HG02938 (cell line): Measurements from ENCODE around the gene MARK1.

Experiments used
- ATAC-seq: cut with Tn5 transposase; IDR thresholded peaks from one replicate; pipeline ENCODE4 v1.9.1; 2021; ENCODE audit warnings: mild to moderate bottlenecking, moderate library complexity; ENCODE audit not compliant: unreplicated experiment

The MARK1 gene

DNA sequence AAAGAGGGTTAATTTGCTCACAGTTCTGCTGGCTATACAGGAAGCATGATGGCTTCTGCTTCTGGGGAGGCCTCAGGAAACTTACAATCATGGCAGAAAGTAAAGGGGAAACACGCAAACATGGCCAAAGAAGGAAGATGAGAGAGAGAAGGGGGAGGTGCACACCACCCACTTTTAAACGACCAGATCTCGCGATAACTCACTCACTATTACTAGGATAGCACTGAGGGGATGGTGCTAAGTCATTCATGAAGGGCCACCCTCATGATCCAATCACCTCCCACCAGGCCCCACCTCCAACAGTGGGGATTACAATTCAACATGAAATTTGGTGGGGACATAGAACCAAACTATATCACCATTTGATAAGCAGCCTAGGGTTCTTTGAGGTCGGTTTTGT is 159.9 kb downstream of the MARK1 start:
- no peak for ATAC-seq

DNA sequence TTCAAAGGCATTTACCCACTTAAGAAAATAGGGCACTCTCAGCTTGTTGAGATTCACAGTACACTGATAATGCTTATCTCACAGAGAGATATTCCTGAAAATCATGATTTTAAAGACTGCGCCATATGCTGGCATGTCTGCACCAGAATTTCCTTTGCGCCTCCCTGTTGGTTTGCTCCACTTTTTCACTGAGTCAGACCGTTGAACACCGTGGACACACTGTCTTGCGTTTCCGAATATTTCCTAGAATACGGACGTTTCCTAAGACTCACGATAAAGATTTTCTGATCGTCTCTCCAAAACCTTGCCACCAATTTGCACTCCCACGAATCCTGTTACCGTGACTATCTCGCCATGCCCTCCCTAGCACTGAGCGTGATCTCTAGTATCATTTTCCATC is 161.7 kb downstream of the MARK1 start:
- no peak for ATAC-seq

DNA sequence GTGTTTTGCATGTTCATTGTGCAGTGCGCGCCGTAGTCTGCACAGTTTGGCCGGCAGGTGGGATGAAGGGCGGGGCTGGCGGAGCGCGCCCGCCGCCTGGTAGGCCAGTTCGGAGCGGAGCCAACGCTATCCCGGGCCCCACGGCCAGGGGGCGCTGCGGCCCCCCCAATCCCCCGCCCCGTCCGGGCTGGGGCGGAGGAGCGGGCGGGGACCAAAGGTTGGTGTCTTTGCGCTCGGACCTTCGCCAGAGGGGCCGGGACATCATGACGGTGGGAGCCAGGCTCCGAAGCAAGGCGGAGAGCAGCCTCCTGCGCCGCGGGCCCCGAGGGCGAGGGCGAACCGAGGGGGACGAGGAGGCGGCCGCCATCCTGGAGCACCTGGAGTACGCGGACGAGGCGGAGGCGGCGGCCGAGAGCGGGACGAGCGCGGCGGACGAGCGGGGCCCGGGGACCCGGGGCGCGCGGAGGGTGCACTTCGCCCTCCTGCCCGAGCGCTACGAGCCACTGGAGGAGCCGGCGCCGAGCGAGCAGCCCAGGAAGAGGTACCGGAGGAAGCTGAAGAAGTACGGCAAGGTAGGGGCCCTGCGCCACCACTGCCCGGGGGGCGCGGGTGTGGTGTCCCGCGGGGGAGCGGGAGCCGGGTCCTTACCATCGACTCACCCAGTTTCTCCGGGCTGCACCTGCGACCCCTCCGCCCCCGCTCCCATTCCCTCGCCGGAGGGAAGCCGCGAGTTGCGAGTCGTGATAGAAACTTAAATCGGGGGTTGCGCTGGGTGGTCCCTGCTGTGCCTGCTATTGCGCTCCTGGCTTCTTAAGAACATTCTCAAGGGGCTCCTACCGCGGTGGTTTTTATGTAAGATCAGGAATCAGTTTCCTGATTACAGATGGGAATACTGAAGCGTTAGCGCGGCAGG is 162.5 kb downstream of the MARK1 start, which contains the start of gene C1orf115:
C1orf115 (plus strand) TSS at position 224 of the 913 bp plus-strand sequence; CDS start at position 264, 40 bp downstream.
- peak; percentile 94 for ATAC-seq

DNA sequence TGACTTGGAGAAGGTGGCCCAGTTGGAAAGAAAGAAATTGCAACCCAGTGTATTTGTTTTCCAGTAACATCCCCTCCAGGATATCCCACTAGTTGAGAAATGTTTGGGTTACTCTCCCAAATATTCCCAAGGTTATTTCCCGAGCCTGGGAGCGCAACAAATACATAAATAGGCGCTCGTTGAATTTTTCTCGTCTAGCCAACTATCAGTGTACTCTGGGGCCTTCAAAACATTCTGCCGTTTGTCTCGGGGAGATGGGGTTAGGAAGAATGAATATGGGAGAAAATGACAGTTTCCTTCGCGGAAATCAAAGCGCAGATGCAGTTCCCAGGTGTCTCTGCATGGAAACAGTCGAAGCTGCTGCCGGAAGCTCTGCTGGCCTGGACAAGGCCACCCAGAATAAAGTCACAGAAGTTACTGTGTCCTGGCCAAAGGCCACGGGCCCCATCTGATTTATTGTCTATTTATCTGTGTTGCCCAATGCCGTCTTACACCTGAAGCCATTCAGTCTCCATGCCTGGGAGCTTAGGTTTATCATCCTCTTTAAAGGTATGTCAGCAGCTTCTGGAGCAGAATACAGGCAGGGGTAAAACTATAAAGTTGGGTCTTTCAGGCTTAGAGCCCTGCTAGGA is 163.2 kb downstream of the MARK1 start:
- no peak for ATAC-seq

DNA sequence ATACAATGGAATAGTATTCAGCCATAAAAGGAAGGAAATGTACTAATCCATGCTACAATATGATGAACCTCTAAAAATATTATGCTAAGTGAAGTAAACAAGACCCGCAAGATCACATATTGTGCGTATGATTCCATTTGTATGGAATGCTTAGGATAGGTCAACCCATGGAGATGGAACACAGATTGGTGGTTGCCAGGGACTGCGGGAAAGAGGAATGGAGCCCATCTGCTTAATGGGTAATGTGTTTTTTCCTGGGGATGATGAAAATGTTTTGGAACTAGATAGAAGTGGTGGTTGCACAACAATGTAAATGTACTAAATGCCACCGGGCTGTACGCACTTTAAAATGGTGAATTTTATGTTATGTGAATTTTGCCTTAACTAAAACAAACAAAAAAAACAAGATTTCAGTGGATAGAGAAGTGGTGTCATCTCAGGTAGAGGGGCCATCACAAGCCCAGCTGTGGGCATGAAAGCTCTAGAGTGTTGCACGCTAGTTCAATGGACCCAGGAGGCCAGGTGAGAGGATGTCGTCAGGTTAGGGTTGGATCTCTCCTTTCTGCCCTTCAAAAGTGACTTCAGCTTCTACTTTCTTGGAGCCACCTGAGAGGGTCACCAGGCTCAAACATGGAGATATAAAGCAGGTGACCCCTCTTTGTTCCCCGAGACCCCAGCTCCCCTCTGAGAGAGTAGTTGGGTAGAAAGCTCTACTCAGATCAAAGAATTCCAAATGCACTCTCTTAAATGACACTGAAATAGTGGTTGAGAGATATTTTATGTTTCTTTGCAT is 164.7 kb downstream of the MARK1 start:
- no peak for ATAC-seq

GRCh38 chr1:220694866-220695382 is 167.0 kb downstream of the MARK1 start:
- no peak for ATAC-seq

DNA sequence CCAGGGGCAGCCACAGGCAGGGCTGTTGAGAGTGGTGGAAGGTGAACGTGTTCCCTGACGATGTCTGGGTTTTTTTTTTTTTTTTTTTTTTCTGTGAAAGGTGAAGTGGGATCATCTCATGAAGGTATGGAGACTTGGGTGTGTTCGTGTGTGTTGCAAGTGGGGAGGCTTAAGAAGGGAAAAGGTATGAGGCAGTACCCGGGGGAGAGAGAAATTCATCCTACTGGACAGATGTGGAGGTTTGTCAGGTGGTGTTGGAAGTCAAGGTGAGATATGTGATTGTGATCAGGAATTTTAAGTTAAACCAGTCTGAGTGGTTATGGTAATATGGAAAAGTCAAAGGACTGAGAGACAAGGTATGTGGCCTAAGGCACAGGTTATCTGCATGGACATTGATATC is 167.5 kb downstream of the MARK1 start:
- ATAC-seq = no peak

DNA sequence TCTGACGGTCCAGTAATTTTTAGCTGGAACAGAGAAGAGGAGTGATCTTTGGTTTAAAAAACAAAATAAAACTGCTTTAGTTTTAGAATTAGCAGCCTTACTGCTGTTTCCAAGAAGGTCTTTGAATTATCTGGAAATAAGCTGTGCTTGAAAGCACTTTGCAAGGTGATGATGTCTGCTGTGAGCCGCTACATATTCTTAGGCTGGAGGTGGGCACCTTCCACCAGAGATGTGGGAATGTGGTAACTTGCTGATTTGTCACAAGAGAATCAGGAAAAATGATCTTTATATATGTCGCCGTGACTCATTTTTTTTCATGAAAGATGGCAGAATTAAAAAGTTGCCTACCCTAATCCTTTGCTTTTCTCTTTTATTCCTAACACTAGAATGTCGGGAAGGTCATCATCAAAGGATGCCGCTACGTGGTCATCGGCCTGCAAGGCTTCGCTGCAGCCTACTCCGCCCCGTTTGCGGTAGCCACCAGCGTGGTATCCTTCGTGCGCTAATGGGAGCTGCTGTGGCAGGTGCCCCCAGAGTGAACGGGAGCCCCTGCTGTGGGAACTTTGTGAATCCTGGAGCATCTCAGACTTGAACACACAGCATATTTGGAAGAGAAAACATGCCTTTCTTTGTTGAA is 168.4 kb downstream of the MARK1 start:
- no peak for ATAC-seq

DNA sequence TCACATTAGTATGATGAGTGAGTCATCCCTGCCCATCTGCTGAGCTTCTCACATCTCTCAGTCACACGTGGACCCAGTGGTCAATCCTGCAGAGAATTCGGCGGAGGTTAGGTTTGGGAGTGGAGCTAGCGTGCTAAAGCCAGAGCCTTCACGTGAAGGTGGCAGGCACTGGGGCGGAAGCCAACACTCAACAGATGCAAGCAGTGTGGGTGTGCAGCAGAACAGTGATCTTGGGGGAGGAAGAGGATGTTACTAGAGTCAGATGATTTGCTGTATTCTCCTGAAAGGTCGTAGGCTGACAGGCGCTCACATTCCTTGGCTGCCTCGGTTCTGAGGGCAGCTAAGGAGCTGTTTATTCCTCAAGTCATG is 168.9 kb downstream of the MARK1 start:
- no peak for ATAC-seq

DNA sequence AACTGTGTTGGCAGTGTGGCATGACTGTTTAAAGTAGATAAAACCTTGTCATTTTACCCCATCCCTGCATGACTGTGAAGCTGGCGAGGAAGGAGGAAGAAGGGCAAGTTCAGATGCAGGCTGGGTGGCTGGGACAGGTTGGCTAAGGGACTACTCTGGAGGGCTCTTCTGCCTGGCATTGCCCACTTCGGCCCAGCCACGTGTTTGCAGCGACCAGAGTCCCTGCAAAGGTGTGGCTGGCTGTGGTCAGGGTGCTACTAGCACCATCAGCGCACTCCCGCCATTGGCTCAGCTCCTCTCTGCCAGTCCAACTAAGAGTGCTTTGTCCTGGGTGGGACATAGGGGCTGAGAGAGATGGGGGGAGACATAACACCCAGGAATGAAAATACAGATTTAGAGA is 169.4 kb downstream of the MARK1 start:
- no peak for ATAC-seq

DNA sequence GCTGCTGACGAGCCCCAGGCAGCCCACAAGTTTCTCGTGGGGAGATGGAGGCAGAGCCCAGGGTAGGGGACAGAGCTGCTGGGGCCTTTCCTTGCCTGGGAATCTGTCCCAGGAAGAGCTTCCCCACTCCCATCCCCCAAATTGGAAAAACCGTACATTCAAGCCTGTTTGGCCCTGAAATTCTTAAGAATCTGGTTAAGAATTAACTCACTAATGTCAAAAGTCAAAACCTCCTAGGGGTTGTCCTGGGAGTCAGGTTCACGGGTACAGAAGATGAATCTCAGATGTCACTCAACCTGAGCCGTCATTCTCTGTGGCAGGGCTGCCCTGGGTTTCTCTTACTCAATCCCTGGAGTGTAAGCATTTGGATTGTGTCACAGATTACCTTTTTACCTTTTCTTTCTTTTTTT is 170.7 kb downstream of the MARK1 start:
- no peak for ATAC-seq

GRCh38 chr1:220699044-220699443 is 171.1 kb downstream of the MARK1 start:
- ATAC-seq = no peak

DNA sequence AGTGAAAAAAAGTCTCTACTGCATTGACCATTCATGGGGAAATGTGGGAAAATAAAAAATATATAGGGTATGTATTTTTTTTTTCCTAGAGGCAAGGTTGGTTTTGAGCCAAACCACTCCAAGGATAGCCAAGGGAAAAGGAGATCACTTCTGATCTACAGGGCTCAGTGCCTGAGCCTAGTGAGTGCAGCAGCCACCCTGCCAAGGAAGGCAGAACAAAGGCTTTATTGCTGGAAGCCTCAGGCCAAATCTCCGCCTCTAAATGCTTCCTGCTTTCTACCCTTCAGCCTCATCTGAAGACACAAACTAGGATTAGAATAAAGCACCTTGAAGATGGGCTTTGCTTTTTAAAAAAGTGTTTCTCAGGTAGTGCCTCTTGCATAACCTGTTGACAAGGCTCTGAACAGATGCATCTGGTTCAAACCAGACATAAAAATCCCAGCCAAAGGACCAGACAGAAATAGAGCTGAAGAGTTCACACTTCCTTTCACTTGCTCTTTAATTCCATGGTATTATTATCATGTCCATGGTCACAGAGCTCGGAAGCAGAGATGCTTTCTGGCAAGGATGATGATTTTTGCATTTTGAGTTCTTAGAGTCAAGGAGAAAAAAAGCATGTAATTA is 172.7 kb downstream of the MARK1 start:
- ATAC-seq = no peak

GRCh38 chr1:220701974-220702373 is 174.0 kb downstream of the MARK1 start:
- no peak for ATAC-seq

DNA sequence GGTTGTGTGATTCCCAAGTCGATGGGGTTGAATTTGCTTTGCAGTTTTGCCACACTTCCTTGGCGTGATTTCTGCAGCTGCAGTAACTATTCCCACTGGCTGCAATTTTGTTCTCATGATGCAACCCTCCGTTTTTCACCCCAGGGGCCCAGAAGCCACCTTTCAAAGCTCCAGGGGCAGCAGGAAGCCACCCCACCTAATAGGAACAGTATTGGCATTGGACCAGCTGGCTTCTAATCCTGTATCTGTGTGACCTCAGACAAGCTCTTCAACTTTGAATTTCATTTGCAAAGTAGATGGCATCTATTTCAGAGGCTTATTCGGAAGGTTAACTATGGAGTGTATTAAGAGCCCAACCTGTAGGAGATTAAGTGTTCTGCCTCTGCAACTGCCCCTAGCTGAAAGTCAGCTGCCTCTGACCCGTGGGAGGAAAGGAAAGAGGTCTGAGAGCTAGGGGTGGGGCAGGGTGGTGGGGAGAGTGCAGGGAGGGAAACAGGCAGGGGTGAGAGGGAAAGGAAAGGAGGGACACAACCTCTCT is 174.9 kb downstream of the MARK1 start:
- no peak for ATAC-seq

GRCh38 chr1:220703305-220703704 is 175.4 kb downstream of the MARK1 start:
- no peak for ATAC-seq

DNA sequence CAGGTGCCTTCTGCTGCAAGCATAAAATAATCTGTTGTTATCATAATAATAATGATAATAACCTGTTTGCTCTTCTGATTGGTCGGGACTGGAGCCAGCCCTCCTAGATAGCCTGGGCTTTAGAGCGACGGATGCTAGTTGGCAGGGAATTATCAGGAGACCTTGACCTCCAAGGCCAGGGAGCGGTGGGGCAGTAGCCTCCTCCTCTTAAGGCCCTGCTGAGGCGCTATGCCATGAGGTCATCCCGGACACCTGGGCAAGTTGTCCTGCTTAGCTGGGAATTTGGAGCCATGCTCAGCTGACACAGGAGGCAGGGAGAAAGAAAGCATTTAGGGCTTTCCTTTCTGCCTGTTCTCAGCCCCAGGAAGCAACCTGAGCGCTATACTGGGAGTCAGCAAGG is 177.8 kb downstream of the MARK1 start:
- ATAC-seq = no peak

DNA sequence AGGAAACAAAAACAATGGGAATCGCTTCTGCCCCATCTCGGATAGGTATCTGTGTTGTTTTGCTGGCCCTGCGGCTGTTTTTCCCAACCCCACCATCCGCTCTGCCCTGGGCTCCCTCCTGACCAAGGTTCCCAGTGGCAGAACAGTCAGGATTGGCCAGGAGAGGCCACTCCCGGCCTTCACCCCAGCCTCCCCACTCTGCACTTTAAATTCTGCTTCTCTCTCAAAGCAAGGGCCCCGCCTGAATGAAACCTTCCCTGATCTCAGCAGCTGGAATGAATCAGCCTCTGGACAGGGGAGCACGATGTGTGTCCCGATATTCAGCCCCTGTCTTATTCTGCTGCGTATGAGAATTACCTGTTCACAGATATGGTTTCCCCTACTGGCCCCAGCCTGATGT is 178.5 kb downstream of the MARK1 start:
- ATAC-seq = no peak

DNA sequence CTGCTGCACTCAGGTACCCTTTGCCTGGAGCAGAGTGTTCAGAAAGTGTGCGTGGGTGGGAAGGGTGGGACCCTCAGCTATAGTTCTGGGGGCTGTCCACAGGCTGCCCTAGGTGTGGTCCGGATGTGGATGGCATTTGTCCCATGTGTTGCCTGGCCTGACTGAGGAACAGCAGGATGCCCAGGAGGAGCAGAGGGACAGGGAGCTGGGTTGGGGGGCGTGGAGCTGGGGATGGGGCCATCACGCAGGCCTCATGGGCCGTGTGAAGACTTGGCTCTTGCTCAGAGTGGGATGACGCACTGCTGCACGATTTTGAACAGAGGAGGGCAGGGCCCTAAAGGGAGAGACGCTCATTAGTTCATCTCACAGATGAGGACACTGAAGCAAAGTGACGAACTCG is 179.2 kb downstream of the MARK1 start:
- ATAC-seq = no peak

GRCh38 chr1:220708244-220708643 is 180.3 kb downstream of the MARK1 start:
- ATAC-seq = no peak
